Neural cell (in vitro differentiated cells): Measurements from ENCODE around the gene COASY. TPM values are rescaled to one million over a fixed set of nuclear protein-coding genes. Genes with fewer than 3 reads are reported as not detected.

Experiments used
- H2AFZ ChIP-seq: fragments of 200-600, 300-800 bp; sonication (generic), shearing (Covaris generic); 2 replicates; pipeline ENCODE4 v1.6.0; 2014; ENCODE audit warnings: low read depth, mild to moderate bottlenecking, antibody characterized with exemption, low read length, moderate library complexity
- H3F3A ChIP-seq: fragments of 200-600 bp; shearing (Covaris generic); 2 replicates; pipeline ENCODE4 v1.6.1; 2016; ENCODE audit warnings: mild to moderate bottlenecking, moderate library complexity, mixed read lengths, antibody characterized with exemption, low read length; ENCODE audit not compliant: insufficient read depth, poor library complexity, severe bottlenecking
- H3K27ac ChIP-seq: fragments of 200-600, 300-800 bp; sonication (generic), shearing (Covaris generic); 2 replicates; pipeline ENCODE4 v1.5.1; 2014; ENCODE audit warnings: mild to moderate bottlenecking, low read length, moderate library complexity
- H3K27me3 ChIP-seq: fragments of 300-800, 200-600 bp; sonication (generic), shearing (Covaris generic); 2 replicates; pipeline ENCODE4 v1.6.0; 2014; ENCODE audit warnings: mild to moderate bottlenecking, low read depth, low read length, moderate library complexity; ENCODE audit not compliant: insufficient read depth
- H3K36me3 ChIP-seq: fragments of 300-800, 200-600 bp; sonication (generic), shearing (Covaris generic); 2 replicates; pipeline ENCODE4 v1.5.1; 2014; ENCODE audit warnings: mild to moderate bottlenecking, antibody characterized with exemption, low read length, moderate library complexity; ENCODE audit not compliant: insufficient read depth
- H3K4me2 ChIP-seq: fragments of 300-800, 200-600 bp; sonication (generic), shearing (Covaris generic); 2 replicates; pipeline ENCODE4 v1.6.0; 2014; ENCODE audit warnings: mild to moderate bottlenecking, low read length
- H3K4me3 ChIP-seq: fragments of 300-800, 200-600 bp; sonication (generic), shearing (Covaris generic); 2 replicates; pipeline ENCODE4 v1.5.1; 2014; ENCODE audit warnings: mild to moderate bottlenecking, low read length, moderate library complexity
- H3K79me2 ChIP-seq: fragments of 200-600 bp; shearing (Covaris generic); replicated peaks from 2 replicates; pipeline ENCODE4 v1.6.0; 2014; ENCODE audit warnings: mild to moderate bottlenecking, low read length, moderate library complexity; ENCODE audit not compliant: insufficient read depth
- H3K9ac ChIP-seq: fragments of 300-800, 200-600 bp; sonication (generic), shearing (Covaris generic); 2 replicates; pipeline ENCODE4 v1.6.1; 2016; ENCODE audit warnings: mild to moderate bottlenecking, low read length, mixed read lengths
- H3K9me2 ChIP-seq: fragments of 200-600 bp; shearing (Covaris generic); 2 replicates; pipeline ENCODE4 v1.6.1; 2016; ENCODE audit warnings: mild to moderate bottlenecking, low read length, mixed read lengths; ENCODE audit not compliant: insufficient read depth
- H3K9me3 ChIP-seq: fragments of 200-600, 300-800 bp; sonication (generic), shearing (Covaris generic); 2 replicates; pipeline ENCODE4 v1.6.1; 2016; ENCODE audit warnings: mild to moderate bottlenecking, mixed run types, low read length, moderate library complexity, mixed read lengths
- H4K20me1 ChIP-seq: fragments of 200-600 bp; shearing (Covaris generic); 2 replicates; pipeline ENCODE4 v1.6.1; 2016; ENCODE audit warnings: mild to moderate bottlenecking, mixed run types; ENCODE audit not compliant: insufficient read depth
- EP300 ChIP-seq: fragments of 450-650 bp; conservative IDR thresholded peaks from 2 replicates; pipeline ENCODE4 v1.6.1; 2014; ENCODE audit warnings: antibody characterized with exemption, mild to moderate bottlenecking, moderate library complexity; ENCODE audit not compliant: poor library complexity, severe bottlenecking
- EZH2 ChIP-seq: fragments of 200-600, 300-800 bp; shearing (Covaris generic), sonication (generic); IDR thresholded peaks from 2 replicates; pipeline ENCODE4 v1.6.1; 2014; ENCODE audit warnings: antibody characterized with exemption, low read length, borderline replicate concordance, mild to moderate bottlenecking; ENCODE audit not compliant: insufficient read depth, poor library complexity, severe bottlenecking
- MXI1 ChIP-seq: fragments of 450-650 bp; conservative IDR thresholded peaks from 2 replicates; pipeline ENCODE4 v1.6.1; 2014; ENCODE audit warnings: antibody characterized with exemption, mild to moderate bottlenecking; ENCODE audit not compliant: poor library complexity, severe bottlenecking
- POLR2AphosphoS5 ChIP-seq: IDR thresholded peaks from 2 replicates; pipeline ENCODE4 v1.6.1; 2012
- RAD21 ChIP-seq: fragments of 450-650 bp; conservative IDR thresholded peaks from 2 replicates; pipeline ENCODE4 v1.6.1; 2014; ENCODE audit warnings: antibody characterized with exemption, mild to moderate bottlenecking, moderate library complexity
- SMC3 ChIP-seq: fragments of 450-650 bp; conservative IDR thresholded peaks from 2 replicates; pipeline ENCODE4 v1.6.1; 2014; ENCODE audit warnings: antibody characterized with exemption, mild to moderate bottlenecking, moderate library complexity; ENCODE audit not compliant: poor library complexity
- TAF1 ChIP-seq: IDR thresholded peaks from 2 replicates; pipeline ENCODE4 v1.6.1; 2012; ENCODE audit warnings: low read depth
- polyA plus RNA-seq: library from polyadenylated mRNA; depleted of rRNA; stranded (reverse); fragments of >200 nt; gene quantifications from 2 replicates; pipeline ENCODE4 v1.2.3, GENCODE V29; 2014
- TF ChIP-seq, protein P1 (sequence below): IDR thresholded peaks from 2 replicates; pipeline ENCODE4 v1.6.1; 2012; ENCODE audit warnings: borderline replicate concordance
- TF ChIP-seq, protein P2 (sequence below): fragments of 450-650 bp; IDR thresholded peaks from 2 replicates; pipeline ENCODE4 v1.5.1; 2014; ENCODE audit warnings: antibody characterized with exemption, mild to moderate bottlenecking, moderate library complexity; ENCODE audit not compliant: poor library complexity, severe bottlenecking

The COASY gene
- polyA plus RNA-seq, 1 donor from 2014 or later, result 8.2 TPM

DNA sequence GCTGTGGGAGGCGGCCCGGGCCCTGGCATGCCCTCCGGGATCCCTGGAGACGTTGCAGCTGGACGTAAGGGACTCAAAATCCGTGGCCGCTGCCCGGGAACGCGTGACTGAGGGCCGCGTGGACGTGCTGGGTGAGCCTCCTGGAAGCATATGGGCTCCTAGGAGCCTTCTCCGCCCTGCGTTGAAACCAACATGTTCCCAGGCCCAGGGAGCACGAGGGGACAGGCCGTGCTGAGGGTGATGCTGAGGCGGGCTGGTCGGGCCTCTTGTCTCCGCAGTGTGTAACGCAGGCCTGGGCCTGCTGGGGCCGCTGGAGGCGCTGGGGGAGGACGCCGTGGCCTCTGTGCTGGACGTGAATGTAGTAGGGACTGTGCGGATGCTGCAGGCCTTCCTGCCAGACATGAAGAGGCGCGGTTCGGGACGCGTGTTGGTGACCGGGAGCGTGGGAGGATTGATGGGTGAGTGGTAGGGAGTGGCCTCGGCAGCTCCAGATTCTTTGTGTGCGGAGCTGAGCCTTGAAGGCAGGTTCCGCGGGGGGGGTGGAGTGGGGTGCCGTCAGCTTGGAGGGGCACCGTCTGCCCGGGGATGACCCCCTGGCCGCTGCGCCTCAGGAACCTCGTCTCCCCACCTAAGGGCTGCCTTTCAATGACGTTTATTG is 8.7 kb upstream of the COASY start:
- no peak overlapping the region for H3K9ac ChIP-seq
- H3K36me3 ChIP-seq, result no peaks in the 10 kb centered on the region
- no peaks in the 10 kb centered on the region for H4K20me1 ChIP-seq
- H3K9me2 ChIP-seq, result no peaks in the 10 kb centered on the region
- no peaks in the 10 kb centered on the region for H3F3A ChIP-seq
- no peaks in the 10 kb centered on the region for H3K27me3 ChIP-seq
- peak overlapping the region; percentile 85 for H3K4me3 ChIP-seq
- no peak overlapping the region for H2AFZ ChIP-seq
- no peak overlapping the region for H3K27ac ChIP-seq
- TF ChIP-seq EZH2 (no peak), POLR2AphosphoS5 (no peak), SMC3 (no peak), RAD21 (no peak), TAF1 (no peak), EP300 (no peak), MXI1 (no peak)
- TF ChIP-seq, protein P1, sequence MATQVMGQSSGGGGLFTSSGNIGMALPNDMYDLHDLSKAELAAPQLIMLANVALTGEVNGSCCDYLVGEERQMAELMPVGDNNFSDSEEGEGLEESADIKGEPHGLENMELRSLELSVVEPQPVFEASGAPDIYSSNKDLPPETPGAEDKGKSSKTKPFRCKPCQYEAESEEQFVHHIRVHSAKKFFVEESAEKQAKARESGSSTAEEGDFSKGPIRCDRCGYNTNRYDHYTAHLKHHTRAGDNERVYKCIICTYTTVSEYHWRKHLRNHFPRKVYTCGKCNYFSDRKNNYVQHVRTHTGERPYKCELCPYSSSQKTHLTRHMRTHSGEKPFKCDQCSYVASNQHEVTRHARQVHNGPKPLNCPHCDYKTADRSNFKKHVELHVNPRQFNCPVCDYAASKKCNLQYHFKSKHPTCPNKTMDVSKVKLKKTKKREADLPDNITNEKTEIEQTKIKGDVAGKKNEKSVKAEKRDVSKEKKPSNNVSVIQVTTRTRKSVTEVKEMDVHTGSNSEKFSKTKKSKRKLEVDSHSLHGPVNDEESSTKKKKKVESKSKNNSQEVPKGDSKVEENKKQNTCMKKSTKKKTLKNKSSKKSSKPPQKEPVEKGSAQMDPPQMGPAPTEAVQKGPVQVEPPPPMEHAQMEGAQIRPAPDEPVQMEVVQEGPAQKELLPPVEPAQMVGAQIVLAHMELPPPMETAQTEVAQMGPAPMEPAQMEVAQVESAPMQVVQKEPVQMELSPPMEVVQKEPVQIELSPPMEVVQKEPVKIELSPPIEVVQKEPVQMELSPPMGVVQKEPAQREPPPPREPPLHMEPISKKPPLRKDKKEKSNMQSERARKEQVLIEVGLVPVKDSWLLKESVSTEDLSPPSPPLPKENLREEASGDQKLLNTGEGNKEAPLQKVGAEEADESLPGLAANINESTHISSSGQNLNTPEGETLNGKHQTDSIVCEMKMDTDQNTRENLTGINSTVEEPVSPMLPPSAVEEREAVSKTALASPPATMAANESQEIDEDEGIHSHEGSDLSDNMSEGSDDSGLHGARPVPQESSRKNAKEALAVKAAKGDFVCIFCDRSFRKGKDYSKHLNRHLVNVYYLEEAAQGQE, result no peak
- TF ChIP-seq, protein P2, sequence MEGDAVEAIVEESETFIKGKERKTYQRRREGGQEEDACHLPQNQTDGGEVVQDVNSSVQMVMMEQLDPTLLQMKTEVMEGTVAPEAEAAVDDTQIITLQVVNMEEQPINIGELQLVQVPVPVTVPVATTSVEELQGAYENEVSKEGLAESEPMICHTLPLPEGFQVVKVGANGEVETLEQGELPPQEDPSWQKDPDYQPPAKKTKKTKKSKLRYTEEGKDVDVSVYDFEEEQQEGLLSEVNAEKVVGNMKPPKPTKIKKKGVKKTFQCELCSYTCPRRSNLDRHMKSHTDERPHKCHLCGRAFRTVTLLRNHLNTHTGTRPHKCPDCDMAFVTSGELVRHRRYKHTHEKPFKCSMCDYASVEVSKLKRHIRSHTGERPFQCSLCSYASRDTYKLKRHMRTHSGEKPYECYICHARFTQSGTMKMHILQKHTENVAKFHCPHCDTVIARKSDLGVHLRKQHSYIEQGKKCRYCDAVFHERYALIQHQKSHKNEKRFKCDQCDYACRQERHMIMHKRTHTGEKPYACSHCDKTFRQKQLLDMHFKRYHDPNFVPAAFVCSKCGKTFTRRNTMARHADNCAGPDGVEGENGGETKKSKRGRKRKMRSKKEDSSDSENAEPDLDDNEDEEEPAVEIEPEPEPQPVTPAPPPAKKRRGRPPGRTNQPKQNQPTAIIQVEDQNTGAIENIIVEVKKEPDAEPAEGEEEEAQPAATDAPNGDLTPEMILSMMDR, result no peak
- no peaks in the 10 kb centered on the region for H3K9me3 ChIP-seq
- H3K4me2 ChIP-seq, result no peak overlapping the region
- H3K79me2 ChIP-seq, result no peaks in the 10 kb centered on the region

DNA sequence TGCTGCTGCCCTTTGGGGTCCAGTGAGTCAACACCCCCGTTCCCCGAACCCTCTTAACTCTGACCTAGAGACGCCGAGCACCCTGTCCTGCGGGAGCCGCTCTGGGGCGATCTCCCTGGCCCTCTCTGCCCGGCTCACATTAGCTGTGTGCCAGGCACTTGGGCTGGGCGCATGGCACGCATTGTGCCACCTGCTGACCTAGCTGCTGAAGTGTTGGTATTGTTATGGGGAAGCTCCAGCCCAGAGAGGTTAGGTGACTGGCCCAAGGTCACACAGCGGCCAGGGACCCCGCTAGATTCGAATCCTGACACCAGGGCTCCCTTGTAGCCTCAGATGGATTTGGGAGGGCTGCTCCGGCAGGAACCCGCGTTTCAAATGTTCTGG is 8.1 kb upstream of the COASY start:
- Histone ChIP-seq H3F3A (no peaks in the 10 kb centered on the region), H3K79me2 (no peaks in the 10 kb centered on the region), H3K4me2 (peak overlapping the region; percentile 8), H3K27ac (peak overlapping the region; percentile 84), H3K9me2 (no peaks in the 10 kb centered on the region), H3K27me3 (no peaks in the 10 kb centered on the region), H2AFZ (no peak overlapping the region), H3K36me3 (no peaks in the 10 kb centered on the region), H3K9me3 (no peaks in the 10 kb centered on the region), H3K9ac (peak overlapping the region; percentile 92), H4K20me1 (no peaks in the 10 kb centered on the region), H3K4me3 (peak overlapping the region; percentile 85)
- TF ChIP-seq, protein P2, result no peak
- TF ChIP-seq SMC3, result no peak
- no peak for TF ChIP-seq EP300
- no peak for TF ChIP-seq RAD21
